ENCODE measurements around the gene THEM4.
"Not testable (repeated sequence)": the region's sequence is repeated elsewhere in the genome, so short reads cannot be mapped to it uniquely, and the experiment has no call there.

THEM4 gene

DNA sequence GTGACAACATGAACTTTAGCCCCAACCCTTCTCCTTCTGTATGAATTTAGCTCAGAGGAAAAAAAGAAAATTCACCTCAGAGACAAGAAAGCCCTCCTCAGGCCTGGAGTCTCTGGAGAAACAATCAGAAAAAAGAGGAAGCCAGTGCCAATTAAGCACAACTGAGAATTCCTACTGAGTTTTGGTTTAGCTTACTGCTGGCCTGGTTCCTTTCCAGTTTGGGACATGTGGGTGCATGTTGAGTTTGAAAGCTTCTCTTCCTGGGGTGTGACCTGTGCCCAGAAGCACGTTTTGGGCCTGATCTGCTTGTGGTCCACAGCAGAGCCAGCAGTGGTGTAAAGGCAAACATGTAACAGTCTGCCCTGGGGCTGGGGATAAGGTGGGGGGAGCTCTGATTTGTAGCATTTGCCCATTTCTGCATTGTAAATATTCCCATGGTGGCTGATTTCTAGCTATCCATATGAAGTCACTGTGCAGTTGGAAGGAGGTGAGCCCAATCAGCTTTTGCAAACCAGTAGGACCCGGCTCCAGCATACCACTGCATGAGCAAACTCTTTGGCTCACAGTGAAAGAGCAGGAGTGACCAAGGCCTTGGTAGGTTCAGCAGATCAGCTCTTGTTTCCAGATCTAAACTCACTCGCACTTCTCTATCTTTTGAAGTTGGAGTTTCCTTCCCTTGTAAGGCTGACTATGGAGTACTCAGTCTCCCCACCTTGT, 51.1 kb downstream of the THEM4 start:
- no peak for DNase-seq

DNA sequence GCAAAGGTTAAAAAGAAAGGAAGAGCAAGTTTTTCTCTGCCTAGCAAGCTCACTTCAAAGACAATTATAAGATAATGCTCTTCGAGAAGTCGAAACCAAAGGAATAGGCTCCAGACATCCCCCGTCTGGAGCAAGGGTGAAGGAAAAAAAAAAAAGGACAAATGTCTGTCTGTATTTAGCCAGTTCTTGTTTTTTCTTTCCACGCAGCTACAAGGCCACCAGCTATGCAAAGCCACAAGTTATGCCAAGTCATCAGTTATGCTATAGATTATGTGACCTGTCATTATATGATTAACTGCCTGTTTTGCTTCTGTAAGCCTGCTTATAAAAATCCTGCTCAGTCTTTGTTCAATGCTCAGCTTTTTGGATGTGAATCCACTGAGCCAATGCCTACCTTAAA, 53.4 kb downstream of the THEM4 start:
- DNase-seq, result no peak

DNA sequence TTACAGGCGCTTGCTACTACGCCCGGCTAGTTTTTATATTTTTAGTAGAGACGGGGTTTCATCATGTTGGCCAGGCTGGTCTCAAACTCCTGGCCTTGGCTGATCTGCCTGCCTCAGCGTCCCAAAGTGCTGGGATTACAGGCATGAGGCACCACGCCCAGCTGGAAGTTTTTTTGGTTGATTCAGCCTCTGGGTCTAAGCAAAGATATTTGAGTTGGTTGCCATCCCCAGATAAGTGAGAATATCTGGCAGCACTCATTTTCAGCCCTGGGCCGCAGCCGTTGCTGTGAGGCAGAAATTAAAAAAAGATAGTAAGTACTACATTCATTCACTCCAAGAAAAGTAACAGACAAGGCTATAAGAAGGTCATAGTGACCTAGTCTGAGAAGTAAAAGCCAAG, 53.8 kb downstream of the THEM4 start:
- DNase-seq, result not testable (repeated sequence)

DNA sequence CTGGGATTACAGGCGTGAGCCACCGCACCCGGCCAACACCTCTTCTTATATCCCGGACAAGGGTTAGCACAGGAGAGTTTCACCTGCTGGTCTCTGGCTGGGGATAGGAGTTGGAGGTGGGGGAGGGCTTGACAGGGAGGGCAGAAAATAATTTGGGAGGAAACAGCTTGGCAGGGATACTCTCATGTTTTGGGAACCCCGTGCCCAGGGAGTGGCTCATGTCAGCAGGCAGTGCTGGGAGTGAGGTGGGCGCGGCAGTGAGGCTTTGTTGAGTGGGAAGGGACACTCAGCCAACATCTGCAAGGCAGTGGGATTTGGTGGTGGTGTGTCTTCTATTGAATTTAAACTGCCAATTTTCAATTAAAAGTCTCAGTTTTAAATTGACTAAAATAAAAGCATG, 54.7 kb downstream of the THEM4 start:
- no peak for DNase-seq

DNA sequence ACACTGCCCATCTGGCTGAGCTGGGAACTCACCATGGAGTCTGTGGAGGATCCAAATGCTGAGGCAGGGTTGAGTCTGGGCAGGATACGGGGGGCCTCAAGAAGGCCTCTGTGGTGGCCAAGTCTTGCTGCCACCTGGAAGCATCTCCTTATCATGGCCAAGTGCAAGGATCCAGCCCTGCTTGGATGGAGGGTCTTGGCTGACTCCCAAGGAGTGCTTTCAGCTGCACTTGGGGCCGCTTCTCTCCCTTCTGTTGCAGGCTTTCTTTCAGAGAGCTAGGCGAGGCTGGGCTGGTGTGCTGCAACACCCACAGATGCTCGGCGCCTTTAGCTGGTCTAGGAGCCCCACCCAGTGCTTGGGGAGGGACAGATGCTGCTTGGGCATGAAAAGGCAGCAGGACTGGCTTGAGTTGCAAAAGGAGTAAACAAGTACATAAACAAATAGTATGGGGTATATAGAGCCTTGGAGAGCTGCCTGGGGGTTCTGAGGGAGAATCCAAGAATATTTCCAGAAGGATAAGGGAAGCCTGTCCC, 55.8 kb downstream of the THEM4 start, which contains the start of gene THEM5:
TSS of gene THEM5 (minus strand) at position 302 of the 533 bp plus-strand sequence. CDS start at position 155, 147 bp downstream.
- no peak for DNase-seq

DNA sequence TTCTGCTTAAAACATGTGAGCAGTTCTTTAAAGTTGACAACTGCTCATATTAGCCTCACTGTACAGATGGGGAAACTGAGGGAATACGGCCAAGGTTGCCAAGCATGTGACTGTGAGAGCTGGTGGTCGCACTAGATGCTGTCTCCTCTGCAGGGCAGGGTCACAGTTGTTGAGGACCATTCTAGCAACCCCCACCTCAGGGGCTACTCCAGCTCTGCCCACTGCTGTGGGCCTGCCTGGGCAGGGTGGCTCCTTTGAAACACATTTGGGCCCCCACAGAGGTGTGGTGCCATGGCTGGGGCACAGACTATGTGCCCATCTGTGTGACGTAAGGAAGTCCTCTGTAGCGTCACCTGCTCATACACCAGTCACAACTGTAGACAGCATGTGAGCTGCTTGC, 56.6 kb downstream of the THEM4 start:
- DNase-seq, result no peak

DNA sequence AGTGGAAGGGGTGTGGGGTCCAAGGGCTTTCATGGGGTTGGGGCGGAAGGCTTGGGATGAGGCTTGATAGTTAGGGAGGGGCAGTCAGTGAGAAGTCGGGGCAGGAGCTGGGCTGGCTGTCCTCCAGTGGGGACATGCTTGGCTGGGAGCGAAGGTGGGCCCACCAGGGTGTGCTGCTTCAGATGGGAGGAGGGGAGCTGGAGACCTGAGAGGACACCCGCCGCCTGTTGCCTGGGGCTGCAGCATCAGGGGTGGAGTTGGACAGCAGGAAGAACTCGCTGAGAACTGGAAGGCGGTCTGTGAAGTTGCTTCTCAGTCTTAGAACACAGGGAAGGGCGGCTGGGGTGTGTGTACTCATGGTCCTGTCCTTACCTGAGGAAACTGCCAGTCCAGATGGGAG, 57.4 kb downstream of the THEM4 start:
- DNase-seq, result no peak

DNA sequence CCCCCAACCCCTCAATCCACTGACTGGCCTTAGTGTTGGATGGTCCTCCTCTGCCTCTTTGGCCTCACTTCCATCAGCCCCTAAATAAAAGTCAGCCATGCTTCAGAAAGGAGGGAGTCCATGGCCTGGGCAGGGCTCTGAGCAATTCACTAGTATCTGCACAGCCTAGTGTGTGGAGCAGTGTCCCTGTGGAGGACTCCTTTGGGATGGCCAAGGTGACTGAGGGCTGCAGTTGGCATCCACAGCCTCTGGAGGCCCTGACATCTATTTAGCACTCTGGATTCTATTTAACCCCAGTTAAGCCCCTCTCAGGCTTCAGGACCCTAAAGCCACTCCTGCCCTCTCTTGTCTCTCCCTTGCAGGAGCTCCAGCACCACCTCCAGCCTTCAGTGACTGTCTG, 59.4 kb downstream of the THEM4 start:
- no peak for DNase-seq

DNA sequence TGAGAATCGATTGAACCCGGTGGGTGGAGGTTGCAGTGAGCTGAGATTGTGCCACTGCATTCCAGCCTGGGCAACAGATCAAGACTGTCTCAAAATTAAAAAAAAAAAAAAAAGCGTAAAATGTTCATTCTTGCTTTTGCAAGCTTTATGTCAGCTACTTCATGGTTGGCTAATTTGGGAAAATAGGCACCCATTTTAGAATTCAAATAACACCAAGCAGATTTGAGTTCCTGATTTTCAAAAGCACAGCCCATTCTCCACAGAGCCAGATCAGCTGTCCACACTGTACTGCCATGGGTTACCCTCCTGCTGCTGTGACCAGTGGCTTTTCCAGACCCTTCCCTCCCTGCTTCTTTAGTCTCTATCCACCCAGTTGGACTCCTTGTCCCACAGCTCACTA, 60.2 kb downstream of the THEM4 start:
- DNase-seq, result no peak

DNA sequence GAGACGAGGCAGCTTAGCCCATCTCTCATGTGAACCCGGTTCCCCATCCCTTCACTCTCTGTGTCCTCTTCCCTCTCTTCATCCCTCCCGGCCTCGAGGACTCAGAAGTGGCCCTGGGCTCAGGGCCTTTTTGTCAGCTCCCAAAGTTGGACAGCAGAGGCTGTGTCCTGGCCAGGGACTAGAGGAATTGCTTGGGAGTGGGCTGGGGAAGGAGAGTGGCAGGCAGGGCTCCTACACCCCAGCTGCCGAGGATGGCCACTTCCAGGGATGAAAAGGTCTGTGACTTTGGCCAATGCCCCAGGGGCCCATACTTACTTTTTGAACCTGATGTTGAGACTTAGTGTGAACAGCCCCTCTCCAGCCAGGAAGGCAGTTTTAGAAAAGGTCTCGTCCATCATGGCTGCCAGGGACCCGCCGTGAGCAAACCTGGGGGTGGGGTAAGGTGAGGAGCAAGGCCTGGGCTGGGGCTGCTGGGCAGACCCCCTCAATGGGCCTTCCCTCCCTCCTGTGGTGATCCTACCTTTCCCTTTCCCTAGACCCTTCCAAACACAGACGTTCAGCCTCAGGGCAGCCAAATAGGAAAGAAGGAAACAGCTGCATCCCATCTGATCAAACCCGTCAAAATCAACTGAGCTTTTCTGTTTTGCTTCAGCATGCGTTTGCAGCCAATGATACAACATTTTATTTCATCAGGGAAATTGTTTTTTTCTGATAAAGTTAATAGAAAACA, 61.3 kb downstream of the THEM4 start:
- DNase-seq, result no peak

DNA sequence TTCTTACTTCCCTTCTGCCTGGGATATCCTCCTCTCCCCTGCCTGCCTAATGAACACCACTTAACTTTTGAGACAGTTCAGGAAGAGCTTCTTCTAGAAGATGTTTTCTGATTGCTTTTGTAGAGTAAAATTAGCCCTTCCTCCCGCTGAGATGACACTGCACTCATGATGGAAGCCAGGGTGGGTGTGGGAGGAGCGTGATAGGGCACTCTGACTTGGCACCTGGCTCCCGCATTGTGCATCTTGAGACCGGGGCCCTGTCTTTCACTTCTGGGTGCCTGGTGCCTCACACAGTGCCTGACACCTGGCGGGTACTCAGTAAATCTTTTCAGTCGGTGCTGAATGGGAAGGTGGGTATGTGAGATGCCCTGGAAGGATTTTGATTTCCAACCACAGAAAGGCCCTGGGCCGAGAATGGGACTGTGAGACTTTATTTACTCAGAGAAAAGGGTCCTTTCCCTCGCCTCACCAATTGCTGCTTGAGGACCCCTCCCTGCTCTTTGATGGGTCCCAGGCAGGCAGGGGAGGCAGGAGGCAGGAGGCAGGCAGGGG, 62.5 kb downstream of the THEM4 start:
- no peak for DNase-seq

DNA sequence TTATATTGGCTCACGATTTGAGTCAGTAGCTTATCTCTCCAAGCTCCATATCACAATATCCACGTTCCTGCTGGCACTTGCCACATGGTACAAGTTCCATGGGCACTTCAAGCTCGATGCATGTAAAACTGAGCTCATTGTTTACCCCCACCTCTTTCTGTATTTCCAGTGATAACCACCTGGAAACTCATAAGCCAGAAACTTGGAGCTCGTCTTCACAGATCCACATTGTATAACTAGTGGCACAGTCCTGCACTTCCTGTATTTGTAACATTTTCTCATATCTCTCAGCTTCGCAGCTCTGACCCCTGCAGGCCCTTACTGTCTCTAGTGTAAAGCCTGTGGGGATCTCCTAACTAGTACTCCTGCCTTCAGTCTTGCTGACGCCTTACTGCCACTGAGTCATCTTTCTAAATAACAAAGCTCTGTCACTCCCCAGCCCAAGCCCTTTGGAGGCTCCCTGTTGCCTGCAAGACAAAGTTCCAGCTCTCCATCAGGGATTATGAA, 63.2 kb downstream of the THEM4 start:
- no peak for DNase-seq

DNA sequence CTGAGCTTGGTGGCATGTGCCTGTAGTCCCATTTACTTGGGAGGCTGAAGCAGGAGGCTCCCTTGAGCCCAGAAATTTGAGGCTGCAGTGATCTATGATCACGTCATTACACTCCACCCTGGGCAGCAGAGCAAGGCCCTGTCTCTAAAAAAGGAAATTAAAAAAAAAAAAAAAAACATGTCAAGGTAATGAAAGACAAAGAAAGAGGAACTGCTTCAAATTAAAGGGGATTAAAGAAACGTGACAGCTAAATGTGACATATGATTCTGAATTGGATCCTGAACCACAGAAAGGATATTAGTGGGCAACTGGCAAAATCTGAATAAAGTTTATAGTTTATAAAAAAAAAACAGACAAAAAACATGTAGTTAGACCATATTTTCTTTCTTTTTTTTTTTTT, 65.9 kb downstream of the THEM4 start:
- no peak for DNase-seq

DNA sequence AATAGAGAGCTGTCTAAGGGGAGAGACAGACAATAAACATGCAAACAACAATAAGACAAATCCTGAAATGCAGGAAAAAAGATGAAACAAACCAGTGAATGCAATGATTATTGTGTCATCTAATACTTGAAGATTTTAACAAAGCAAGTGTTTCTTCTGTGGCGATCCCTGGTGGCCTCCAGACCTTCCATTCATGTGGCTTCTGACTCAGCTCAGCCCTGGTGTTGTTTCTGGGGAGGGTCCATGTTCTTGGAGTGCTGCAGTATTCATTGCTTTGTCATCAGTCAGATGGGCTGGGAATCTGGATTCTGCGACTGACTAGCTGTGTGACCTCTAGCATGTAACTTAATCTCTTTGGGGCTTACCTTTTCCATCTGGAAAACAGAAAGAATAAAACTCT, 68.2 kb downstream of the THEM4 start:
- no peak for DNase-seq

DNA sequence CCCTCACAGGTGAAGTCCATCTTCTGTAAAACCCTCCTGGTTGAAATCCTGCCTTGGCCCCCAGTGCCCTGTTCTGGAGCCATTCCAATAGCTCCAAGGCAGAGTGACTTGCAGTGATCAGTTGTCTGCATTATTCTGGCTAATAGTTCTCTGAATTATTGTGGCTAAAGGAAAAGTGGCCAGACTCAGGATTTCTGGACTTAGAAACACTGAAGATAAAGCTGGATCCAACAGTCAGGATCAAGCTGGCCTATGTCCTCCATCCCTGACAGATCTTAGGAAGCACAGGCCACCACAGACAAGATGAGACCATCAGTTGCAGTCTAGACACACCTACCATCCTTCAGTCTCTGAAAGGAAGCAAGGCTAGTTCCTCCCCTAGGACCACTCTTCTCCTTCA, 68.9 kb downstream of the THEM4 start:
- DNase-seq, result no peak

DNA sequence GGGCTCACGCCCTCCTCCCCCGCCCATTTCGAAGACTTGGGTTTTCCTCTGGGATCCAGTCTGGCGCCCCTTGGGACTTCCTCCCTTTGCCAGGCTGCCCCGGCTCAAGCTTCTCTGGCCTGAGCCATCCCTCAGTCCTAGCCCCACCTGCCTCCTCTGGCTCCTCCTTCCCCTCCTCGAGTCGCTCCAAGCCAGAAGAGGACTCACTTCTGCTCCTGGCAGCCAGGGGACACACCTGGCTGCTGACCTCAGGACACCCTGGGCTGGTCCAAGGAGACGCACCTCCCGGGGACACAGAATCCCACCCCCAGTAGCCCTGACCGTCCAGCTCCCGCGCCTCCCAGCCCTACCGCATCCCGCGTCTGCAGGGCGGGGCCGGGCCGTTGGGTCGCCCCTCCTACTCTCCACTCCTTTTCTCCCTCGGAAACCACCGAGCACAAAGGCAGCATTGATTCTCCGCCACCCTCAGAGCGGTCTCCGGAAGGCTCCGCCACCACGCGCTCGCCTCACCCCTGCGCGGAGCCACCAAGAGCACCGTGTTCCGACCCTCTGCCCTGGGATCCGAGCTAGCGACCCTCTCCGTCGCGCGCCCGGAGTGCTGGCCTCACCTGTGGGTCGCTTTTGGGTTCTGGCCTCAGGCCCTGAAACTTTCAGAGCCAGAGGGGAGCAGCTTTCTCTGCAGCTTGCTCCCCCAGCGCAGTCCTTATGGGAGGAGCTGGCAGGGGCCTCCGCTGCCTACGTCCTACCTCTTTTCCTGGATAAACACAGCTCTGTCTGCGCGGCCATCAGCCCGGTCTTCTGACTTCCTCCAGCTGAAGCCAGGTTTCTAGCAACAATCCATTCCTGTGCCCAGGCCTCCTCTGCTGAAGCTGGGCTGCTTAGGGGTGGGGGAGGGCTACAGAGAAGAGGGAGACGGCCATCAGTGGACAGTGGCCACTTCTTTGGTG, 69.6 kb downstream of the THEM4 start, which contains the start of gene C2CD4D:
TSS of gene C2CD4D (minus strand) at position 364 of the 947 bp plus-strand sequence. CDS start 831 bp downstream, outside the sequence.
- peak; percentile 83 for DNase-seq

DNA sequence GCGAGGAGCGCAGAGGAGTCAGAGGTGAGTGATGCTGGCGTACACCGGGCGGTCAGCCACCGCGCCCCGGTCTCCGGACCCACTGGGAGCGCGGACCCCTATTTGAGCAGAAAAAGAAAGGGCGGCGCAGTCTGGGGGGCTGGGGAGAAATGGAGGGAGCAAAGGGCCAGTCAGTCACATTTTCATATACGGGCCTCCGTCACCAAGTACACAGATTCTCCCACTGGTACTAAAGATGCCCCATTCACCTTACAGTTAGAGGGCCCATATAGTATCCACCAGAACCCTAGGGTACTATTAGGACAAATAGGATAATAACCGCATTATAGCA, 70.3 kb downstream of the THEM4 start:
- no peak for DNase-seq

DNA sequence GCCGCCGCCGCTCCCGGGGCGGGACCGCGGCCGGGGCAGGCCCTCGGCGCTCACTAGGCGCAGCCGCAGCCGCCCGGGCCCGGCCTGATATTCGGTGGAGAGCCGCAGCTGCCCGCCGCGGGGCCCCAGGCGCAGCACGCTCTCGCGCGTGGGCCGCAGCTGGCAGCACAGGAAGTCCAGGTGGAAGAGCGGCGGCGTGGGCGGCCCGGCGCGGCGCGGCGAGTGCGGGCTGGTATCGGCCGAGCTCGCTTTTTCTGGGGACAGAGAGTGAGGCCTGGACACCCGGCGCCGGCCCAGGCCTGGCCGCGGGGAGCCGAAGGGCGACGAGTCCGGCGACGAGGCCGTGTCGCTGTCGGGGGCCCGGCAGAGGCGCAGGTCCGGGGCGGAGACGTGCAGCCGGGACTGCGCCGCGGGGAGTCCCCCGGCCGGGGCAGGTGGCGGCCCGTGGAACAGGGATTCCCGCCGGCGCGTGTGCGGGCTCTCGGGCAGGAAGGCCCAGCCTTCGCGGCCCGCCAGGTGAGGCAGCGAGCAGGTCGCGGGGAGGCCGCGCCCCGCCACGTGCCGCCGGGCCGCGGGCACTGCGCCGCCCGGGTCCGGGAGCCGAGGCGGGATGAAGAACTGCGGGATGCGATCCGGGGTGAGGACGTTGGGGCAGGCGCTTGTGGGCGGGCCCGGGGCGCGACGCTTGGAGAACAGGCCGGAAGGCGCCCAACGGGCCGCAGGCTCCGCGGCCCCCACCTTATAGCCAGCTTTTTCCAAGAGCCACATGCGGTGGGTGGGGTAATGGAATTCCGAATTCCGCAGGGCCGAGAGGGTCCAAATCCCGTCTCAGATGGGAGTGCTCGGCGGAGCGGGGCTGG, 70.9 kb downstream of the THEM4 start:
- peak; percentile 47 for DNase-seq

DNA sequence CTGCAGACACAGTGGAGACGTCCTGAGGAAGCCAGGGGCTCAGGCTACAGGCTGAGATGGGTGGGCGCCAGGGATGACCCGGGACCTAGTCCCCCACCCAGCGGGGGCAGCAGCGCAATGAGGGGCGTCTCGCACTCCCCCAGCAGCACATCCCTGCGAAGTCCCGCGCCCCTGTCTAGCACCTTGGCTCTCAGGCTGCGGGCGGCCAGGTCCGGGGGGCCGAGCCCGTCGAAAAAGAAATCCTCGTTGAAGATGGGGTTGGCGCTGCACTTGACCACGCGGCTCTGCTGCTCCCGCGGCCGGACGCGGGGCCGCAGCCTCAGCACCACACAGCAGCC, 71.5 kb downstream of the THEM4 start:
- DNase-seq, result no peak

DNA sequence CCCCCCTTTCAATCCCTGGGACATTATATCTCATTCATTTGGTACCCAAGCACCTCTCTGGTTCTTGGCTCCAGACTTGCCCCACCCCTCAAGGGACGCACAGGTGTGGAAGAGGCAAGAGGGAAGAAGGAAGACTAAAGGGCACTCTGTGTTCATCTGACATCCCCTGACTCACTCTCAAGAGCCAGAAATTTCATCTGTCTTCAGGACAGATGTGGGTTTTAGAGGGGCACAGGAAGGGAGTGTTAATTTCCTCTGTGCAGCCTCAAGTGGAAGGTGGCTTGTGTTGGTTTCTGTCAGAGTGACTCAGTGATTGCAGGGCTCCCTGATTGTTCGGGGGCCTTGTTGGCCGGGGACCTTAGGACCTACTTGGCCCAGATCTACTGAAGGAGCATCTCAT, 72.1 kb downstream of the THEM4 start:
- peak; percentile 44 for DNase-seq

DNA sequence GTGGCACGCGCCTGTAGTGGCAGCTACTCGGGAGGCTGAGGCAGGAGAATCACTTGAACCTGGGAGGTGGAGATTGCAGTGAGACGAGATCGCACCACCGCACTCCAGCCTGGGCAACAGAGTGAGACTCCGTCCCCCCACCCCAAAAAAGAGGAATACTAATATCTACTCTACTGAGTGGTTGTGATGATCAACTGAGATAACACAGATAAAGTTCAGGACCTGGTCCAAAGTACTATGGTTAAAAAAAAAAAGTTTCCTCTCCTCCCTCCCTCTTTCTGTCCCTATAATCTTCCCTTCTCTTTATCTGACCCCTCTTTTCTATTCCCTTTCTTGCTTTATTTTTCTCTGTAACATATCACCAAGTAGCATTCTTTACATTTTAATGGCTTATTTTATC, 73.7 kb downstream of the THEM4 start:
- DNase-seq, result no peak

DNA sequence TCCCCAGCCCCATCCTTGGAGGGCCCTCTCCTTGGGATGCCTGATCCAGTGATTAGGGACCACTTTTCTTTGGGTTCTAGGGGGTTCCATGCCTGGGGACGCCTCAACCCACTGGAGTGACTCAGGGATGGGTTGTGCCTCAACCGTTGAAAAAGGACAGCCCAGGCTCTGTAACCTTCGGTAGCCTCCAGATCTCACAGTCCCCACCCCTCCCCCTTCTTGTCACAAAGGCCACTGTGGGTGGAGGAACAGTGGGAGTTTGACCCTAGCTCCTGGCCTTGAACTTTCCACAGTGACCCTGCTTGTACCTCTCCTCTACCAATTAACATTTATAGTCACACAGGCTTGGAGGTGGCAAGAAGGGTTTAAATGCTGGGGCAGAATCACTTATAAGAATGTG, 75.1 kb downstream of the THEM4 start:
- no peak for DNase-seq

Data from CD4-positive, alpha-beta T cell treated with Interleukin-12 subunit alpha and Interleukin-12 subunit beta, for 1 hour (primary cell).